Stimulated activated CD8-positive, alpha-beta memory T cell treated with anti-CD3 and anti-CD28 coated beads, Interleukin-12 subunit alpha, Interleukin-12 subunit beta, amount 100 ng/mL, for 4 hours (primary cell): Measurements from ENCODE around the gene TSPAN10.
"Not testable (repeated sequence)": the region's sequence is repeated elsewhere in the genome, so short reads cannot be mapped to it uniquely, and the experiment has no call there.

Source experiments
- DNase-seq: peaks from one replicate; pipeline ENCODE4 v3.0.0-alpha.2; 2020; ENCODE audit warnings: low read depth

TSPAN10 gene

DNA sequence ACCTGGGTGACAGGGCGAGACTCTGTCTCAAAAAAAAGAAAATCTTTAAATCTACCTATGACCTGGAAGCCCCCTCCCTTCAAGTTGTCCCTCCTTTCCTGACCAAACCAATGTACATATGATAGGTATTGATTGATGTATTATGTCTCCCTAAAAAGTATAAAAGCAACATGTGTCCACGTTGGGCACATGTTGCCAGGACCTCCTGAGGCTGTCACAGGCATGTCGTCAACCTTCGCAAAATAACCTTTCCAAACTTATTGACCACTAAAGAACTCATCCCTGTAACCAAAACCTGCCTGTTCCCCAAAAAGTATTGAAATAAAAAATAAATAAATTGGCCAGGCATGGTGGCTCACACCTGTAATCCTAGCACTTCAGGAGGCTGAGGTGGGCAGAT, 25.0 kb downstream of the TSPAN10 start:
- no peak for DNase-seq

DNA sequence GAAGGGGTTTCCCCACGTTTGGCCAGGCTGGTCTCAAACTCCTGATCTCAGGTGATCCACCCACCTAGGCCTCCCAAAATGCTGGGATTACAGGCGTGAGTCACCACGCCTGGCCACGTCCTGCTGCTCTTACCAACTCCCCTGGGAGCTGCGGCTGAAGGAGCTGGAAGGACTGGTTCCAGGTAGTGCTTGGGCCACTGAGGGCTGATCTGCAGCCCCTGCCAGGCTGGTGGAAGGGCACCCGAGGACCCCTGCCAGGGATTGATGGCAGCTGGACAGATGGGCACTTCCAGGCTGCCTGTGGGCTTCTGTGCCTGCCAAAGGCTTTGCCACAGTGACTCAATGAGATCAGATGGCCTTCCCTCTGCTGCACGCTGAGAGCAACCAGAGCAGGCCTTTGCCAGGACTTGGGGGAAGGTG, 27.1 kb downstream of the TSPAN10 start:
- no peak for DNase-seq

DNA sequence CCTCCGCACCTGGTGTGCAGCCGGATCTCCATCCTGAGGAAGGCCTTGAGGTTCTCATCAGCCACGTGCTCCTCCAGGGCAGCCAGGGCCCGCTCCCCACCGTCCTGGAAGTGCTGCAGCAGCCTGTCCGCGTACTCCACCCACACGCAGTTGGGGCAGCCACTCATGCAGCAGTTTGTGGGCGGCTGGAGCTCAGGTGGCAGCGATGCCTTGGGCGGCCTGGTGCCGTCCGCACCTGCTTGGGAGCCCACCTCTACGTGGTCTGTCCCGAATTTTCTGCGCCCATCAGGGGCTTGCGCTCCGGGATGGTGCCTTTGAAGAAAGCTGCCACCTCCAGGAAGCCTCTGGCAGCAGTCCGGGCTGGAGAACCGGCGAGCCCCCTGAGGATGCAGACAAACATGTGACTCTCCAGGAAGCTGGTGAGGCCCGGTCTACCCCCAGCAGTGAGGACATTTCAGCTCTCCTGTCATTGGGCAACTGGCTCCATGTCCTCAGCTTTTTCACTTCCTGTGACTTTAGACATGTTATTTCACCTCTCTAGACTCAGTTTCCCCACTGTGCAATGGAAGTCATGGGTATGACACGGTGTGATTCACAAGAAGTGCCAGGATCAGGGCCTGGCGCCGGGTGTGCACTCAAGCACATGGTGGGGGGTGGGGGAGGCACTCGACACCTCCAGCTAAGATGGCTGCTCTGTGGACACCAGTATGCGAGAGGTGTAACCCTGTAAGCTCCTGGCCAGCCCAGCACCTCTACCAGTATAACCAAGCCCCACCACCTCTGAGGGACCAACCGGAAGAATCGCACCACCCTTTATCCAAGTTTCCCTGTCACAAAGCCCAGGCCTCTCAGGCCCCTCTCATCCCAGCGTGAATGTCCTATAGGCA, 28.5 kb downstream of the TSPAN10 start:
- DNase-seq, result peak; percentile 44

DNA sequence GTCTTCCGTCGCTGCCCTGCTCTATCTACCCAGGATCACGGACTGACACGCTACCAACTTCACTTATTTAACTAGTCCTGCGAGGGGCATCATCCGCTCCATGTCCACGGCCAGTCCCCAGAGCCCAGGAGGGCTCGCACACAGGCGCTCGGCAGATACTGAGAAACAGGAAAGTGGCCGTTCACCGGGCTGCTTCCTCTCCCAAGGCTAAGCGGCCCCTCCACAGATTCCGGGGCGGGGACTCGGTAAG, 29.0 kb downstream of the TSPAN10 start:
- DNase-seq, result no peak

DNA sequence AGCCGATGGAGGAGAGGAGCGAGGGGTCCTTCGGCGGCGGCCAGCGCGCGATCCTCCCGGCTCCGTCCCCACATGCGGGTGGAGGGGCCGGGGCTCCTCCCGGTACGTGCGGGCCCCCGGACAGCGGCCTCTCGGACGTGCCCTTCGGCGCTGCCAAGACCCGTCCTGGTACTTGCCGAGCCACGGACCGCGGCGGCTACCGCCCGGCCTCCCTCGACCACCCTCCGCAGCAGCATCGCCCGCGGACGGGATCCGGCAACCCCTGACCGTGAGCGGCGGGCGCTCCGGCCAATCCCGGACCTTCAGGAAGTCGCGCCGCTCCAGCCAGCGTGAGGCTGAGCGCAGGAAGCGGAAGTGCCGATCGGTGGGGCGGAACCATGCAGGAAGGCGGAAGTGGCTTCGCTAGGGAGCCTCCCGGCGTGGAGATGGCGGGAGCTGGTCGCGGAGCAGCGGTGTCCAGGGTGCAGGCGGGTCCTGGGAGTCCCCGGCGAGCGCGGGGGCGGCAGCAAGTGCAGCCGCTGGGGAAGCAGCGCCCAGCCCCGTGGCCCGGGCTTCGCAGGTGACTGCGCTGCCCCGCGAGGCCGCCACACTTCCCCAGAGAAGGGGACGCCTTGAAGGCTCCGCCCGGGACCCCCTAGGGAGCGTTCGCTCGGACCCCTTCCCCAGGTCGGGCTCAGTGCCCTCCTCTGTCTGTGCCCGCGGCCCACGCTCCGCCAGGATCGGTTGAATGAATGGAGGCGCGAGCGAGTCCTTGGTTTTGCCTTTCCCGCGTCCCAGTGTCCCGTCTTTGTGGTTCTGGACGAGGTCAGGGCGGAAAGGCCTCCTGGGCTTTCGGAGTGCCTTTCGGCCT, 29.6 kb downstream of the TSPAN10 start, which contains the start of the genes CCDC137 and OXLD1:
Gene CCDC137, plus strand, starts transcription at position 396 of the 850 bp plus-strand sequence. Its CDS starts 30 bp downstream, at position 426.
Gene OXLD1, minus strand, starts transcription at position 264 of the 850 bp plus-strand sequence. Its CDS starts 28 bp downstream, at position 236.
- peak; percentile 89 for DNase-seq

DNA sequence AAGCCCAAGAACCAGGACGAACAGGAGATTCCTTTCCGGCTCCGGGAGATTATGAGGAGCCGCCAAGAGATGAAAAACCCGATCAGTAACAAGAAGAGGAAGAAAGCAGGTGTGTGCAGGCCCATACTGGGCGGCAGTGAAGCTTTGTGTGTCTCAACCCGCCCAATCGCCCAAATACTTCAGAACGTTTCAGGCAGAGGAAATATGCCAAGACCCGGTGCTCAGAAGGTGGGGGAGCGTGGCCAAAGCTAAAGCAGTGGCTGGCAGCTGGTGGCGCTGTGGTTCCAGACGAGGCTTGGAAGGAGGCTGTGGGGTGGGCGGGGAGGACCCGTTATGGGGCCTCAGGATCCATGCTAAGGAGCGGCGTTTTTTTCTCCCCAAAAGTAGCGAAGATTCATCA, 30.8 kb downstream of the TSPAN10 start:
- no peak for DNase-seq

DNA sequence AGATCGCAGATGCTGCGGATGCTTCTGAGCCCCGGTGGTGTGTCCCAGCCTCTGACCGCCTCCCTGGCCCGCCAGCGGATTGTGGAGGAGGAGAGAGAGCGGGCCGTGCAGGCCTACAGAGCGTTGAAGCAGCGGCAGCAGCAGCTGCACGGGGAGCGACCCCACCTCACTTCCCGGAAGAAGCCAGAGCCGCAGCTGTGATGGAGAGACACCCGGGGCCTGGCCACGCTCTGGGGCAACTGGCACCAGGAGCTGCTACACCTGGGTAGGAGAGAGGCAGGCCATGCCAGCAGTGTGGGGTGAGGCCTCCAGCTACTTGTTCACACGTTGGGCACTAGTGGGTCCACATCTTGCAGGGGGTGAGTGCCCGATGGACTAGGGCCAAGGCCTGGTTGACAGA, 35.5 kb downstream of the TSPAN10 start:
- DNase-seq, result no peak

DNA sequence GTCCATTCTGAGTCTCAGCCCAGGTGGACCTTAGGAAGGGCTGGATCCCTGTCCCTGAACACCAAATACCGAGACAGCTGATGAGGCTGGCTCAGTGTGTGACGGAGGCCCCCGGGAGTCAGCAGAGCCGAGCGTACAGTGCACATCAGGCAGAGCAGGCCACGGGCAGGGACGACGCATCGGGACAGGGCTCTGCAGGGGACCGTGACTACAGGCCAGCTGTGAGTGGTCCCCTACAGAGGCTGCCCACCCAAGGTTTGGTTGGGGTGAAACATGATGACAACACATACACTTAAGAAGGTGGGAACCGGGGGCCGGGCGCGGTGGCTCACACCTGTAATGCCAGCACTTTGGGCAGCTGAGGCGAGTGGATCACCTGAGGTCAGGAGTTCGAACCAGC, 36.0 kb downstream of the TSPAN10 start:
- DNase-seq, result no peak

DNA sequence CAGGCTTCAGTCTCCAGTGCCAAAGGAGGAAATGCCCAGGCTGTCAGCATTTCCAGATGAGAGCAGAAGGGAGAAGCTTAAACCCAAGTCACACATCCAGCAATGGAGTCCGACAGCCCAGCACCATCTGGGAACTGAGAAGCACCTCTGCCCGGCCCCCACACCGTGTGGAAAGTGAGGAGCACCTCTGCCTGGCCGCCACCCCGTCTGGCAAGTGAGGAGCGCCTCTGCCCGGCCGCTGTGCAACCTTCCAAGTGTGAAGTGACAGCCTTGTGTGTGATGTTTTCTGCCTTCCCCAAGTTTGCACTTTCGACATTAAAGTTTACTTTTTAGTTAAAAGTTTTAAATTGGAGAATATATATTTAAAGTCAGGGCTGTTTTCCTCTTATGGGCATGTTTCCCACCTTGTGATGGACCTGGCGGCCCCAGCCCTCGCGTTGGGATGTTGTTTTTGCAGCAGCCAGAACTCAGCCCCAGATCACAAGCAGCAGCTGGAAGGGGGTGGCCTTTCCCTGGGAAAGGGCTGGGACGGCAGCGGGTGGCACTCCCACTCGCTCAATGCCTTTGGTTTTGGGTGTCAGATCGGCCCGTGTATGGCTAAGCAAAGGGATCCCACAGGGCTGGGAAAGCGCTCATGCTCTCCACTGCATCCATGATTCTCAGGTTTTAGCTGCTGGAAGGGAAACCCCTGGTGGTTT, 36.7 kb downstream of the TSPAN10 start:
- no peak for DNase-seq

DNA sequence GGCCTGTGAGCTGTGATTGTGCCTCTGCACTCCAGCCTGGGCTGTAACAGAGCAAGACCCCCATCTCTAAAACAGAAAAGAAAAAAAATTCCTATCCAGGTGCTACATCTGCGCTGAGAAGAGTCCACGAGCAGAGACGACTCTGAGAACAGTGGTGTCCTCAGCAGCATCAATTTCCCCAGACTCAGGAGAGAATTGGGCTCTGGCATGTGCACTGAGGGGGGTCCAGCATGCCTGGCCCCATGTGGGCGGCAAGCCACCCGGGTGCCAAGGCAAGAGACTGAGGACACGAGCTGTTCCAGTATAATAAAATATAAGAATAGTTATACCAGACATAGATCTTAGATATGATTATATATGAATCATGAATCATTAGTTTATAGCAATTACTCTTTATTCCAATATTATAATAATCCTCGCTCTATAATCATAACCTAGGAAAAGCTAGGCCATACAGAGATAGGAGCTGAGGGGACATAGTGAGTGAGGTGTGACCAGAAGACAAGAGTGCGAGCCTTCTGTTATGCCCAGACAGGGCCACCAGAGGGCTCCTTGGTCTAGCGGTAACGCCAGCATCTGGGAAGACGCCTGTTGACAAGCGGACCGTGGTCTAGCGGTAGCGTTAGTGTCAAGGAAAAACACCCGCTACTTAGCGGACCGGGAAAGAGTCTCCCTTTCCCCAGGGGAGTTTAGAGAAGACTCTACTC, 38.7 kb downstream of the TSPAN10 start:
- DNase-seq, result not testable (repeated sequence)

DNA sequence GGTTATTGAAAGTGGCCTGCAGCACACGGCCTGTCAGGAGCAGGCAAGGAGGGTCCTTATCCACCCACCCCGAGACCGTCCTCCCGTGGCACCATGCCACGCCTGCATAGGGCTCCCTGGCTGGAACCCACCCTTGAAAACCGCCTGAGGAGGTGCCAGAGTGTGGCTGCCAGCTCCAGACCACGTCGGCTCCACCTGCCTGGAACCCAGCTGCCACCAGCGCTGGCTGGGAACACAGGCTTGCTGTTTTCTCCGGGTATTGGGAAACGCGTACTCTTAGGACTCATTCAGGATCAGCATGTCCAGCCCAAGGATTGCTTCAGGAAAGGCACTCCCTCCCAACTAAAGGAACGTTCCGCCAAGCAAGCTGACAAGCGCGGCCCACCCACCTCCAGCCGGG, 39.9 kb downstream of the TSPAN10 start:
- no peak for DNase-seq

DNA sequence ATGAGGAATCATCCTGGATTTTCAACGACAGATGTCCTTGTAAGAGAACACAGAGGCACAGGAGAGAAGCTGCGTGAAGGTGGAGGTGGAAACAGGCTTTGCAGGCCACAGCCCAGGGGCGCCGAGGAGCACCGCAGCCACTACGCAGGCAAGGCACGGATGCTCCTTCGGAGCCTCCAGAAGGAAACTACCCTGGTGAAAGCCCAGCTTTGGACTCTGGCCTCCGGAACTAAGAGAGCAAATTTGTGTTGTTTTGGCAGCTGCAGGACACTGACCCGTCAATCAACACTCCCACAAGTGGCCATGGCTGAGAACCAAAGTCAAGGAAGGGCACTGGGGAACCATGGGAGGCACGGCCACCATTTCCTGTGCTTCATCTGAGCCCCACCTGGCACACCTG, 43.2 kb downstream of the TSPAN10 start:
- DNase-seq, result no peak

DNA sequence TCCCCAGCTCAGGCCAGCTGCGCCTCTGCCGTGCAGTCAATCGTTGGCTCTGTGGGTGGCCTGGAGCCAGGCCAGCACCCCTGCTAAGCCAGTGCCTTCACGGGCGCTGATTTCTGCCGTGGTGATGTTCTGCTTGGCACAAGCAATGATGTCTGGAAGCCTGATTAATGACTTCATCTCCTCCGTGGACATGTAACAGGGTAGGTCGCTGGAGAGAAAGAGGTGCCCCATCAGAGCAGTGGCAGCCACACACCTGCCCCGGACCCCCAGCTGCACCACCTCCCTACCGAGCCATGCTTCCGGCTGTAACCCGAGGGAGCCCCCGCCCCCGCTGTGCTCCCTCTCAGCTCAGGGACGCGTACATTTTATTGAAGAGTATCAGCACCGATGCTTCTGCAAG, 44.7 kb downstream of the TSPAN10 start:
- no peak for DNase-seq

DNA sequence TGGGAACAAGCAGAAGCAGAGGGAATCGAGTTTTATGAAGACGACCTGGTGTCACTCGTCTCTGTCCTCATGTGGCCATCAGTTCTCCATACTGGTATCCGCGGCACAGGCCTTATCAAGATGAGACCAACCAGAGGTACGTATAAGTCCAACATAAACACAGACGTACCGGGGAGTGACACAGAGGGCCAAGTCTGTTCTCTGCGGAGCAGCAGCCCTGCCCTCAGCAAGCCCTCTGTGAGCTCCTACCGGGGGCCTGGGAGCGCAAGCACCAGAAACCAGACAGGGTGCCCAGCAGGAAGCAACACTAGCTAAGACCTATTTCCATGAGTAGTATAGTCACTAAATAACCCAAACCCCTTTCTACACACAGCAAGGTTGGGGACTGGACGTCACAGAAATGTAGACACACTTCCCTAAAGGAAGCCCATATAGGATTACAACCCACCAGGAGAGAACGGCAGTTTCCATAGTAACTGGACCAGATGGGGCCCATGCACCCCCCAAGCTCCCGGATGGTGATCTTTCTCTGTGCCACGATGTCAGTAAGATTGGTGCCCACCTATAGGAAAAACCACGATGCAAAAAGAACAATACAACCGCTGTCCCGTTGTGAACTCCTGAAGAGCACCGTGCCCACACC, 45.7 kb downstream of the TSPAN10 start:
- no peak for DNase-seq

DNA sequence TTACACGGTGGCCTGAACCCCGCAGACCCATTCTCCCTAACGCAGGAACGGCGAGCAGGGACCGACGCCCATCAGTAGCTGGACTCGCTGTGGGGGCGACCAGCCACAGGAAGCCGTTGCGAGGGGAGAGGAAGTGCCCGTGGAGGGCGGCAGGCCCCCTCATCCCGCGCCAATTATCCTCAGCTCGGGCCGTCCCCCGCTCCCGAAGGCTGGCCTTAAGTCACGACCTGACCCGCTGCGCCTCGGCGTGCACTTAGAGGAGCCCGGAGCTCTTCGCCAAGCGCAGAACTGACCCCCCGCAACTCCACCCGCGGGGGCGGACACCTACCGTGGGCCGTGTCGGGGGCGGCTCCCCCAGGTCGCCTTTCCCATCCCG, 46.2 kb downstream of the TSPAN10 start:
- DNase-seq, result no peak

DNA sequence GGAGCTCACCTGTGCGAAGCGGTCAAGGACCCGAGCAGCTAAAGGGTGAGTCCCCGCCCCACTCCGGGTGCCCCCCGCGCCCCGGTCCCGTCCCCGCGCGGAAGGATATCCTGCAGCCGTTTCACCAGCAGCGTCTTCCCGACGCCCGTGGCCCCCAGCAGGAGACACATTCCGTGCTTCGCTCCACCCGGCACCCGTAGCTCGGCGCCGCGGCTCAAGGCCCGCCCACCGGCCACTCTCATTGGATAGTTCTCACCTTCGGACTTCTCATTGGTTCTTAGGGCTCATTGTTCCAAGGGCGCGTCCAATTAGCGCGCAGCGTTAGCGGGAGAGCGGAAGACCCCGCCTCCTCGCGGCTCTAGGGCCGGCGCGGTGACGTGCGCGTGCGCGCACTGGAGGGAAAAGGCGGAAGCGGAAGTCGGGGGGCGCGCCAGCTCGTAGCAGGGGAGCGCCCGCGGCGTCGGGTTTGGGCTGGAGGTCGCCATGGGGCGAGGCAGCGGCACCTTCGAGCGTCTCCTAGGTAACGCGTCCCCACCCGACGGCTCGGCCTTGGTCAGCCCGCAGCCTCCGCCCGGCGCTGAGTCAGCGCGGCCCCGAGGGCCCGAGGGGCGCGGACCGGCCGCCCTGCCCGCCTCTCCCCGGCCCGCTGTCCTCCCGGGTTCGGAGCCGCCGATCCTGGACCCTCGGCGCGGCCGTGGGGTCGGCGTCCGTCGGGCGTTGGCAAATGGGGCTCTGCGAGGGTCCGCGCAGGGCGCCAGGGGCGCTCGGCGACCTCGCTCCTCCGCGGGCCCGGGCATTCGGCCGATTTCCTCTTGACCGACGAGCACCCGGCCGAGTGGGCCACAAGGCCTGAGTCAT, 46.8 kb downstream of the TSPAN10 start, which contains the start of the genes ARL16 and HGS:
Gene ARL16, minus strand, starts transcription at position 214 of the 858 bp plus-strand sequence. Its CDS starts 44 bp downstream, at position 170.
Gene HGS, plus strand, starts transcription at position 428 of the 858 bp plus-strand sequence. Its CDS starts 56 bp downstream, at position 484.
- peak; percentile 96 for DNase-seq

DNA sequence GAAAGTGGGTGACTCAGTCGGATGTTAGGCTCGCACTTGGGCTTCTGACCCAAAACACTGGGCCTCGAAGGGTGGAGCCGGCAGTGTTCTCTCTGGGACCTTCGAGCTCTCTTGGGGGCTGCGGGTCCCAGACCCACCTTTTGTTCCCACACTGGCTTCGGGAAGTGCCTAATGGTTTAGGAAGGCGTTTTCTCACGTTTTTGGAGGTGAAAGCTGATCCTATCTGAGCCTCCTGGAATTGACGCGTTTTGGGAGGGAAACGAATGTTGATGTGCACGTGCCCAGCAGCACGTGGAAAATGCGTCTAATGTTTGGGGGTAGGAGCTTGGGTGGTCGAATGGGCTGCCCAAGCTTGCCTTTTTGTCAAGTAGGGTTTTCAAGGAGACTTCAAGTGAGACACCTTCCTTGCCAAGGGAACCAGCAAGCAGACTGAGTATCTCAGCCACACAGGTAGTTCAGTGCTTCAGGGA, 47.5 kb downstream of the TSPAN10 start:
- no peak for DNase-seq

DNA sequence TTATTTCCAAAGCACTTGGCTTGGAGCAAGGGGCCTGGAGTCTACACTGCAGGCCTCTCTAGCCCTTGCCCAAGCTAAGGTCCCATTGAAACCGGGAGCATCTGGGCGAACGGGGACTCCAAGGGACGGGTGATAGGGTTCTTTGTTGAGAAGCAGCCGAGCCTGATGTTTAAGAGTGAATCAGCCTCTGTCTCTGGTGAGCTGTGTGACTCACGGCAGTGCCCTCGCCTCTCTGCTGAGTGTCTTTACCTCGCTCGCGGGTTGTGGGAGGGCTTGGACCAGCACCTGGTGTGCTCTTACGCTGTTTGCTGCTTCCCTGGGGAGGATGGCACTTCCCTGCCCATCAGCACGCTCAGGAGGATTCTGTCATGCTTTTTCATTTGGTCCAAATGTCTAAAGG, 48.1 kb downstream of the TSPAN10 start:
- no peak for DNase-seq

DNA sequence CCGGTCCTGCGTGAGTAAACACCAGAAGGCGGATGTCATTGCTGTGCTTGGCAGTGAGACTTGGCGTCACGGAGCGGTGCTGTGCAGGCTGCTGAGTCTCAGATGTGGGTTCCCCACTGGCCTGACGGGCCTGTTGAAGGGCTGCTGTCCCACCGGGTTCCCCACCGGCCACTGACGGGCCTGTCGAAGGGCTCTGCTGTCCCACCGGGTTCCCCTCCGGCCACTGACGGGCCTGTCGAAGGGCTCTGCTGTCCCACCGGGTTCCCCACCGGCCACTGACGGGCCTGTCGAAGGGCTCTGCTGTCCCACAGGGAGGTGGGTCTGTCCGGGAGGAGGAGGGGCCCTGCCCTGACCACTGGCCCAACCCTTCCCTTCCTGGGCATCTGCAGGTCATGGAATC, 49.6 kb downstream of the TSPAN10 start:
- DNase-seq, result no peak
